B cell (primary cell): ENCODE measurements around the gene CD209.

Experiments
- EZH2 ChIP-seq: IDR thresholded peaks from 2 replicates; pipeline ENCODE4 v1.6.1; 2012; ENCODE audit warnings: borderline replicate concordance, low read depth, mild to moderate bottlenecking, moderate library complexity, low read length; ENCODE audit not compliant: insufficient read depth, poor library complexity, severe bottlenecking
- TF ChIP-seq, protein P1 (sequence below): fragments of 200-600 bp; IDR thresholded peaks from one replicate; pipeline ENCODE4 v1.8.0; 2022; ENCODE audit warnings: antibody characterized with exemption, mild to moderate bottlenecking

DNA sequence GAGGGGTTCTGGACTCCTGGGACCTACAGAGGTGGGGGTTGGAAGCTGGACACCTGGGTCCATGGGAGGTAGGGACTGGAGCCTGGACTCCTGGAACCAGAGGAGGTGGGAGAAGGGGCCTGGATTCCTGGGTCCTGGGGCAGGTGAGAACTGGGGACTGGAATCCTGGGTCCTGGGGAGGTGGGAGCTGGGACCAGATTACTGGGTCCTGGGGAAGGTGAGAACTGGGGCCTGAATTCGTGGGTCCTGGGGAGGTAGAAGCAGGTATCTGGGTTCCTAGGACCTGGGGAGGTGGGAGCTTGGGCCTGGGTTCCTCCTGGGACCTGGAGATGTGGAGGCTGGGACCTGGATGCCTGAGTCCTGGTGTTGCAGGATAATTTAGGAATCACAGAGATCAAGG is 16.4 kb upstream of the CD209 start:
- TF ChIP-seq, protein P1, sequence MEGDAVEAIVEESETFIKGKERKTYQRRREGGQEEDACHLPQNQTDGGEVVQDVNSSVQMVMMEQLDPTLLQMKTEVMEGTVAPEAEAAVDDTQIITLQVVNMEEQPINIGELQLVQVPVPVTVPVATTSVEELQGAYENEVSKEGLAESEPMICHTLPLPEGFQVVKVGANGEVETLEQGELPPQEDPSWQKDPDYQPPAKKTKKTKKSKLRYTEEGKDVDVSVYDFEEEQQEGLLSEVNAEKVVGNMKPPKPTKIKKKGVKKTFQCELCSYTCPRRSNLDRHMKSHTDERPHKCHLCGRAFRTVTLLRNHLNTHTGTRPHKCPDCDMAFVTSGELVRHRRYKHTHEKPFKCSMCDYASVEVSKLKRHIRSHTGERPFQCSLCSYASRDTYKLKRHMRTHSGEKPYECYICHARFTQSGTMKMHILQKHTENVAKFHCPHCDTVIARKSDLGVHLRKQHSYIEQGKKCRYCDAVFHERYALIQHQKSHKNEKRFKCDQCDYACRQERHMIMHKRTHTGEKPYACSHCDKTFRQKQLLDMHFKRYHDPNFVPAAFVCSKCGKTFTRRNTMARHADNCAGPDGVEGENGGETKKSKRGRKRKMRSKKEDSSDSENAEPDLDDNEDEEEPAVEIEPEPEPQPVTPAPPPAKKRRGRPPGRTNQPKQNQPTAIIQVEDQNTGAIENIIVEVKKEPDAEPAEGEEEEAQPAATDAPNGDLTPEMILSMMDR = no peak
- TF ChIP-seq EZH2 = no peak
